ENCODE results near the gene FRMD4A.

FRMD4A gene

GRCh38 chr10:13882119-13882711 is 448.5 kb downstream of the FRMD4A start:
- Histone ChIP-seq H3K4me1 (ENCODE audit: control insufficient read depth in 1 of 2, insufficient read depth in 2 of 2, low read length in 2 of 2) (peaks cover 0 to 46% of the 10 kb centered on the region in 2 donors), H3K4me3 (ENCODE audit: low read depth in 1 of 2, low read length in 2 of 2) (no peak overlapping the region), H3K36me3 (ENCODE audit: control insufficient read depth in 1 of 2, insufficient read depth in 2 of 2, low read length in 2 of 2) (no peaks in the 10 kb centered on the region), H3K27ac (ENCODE audit: low read length) (peak overlapping the region; percentile 10), H3K9me3 (ENCODE audit: control insufficient read depth in 1 of 2, low read length in 2 of 2) (no peaks in the 10 kb centered on the region), H3K27me3 (ENCODE audit: low read depth, low read length) (no peaks in the 10 kb centered on the region)

DNA sequence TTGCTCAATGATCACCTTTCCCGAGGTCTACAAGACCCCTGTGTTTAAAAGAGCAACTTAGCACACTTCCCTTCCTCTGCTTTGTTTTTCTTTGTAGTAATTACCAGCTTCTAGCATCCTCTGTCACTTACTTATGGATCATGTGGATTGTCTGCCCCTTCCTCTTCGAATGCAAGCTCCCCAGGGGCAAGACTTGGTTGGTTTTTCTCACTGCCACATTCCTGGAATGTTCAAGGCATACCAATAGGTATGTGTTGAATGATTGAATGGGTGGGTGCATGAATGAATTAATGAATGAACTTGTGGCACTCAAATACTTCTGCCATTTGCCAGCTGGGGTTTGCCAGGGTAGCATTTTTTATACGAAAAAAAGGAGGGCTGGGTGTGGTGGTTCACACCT is 450.0 kb downstream of the FRMD4A start:
- no peaks in the 10 kb centered on the region for H3K9me3 ChIP-seq (ENCODE audit: control insufficient read depth in 1 of 2, low read length in 2 of 2)
- H3K27me3 ChIP-seq (ENCODE audit: low read depth, low read length) = no peaks in the 10 kb centered on the region
- H3K4me3 ChIP-seq (ENCODE audit: low read depth in 1 of 2, low read length in 2 of 2) = no peak overlapping the region
- H3K27ac ChIP-seq (ENCODE audit: low read length) = no peak overlapping the region
- H3K4me1 ChIP-seq (ENCODE audit: control insufficient read depth in 1 of 2, insufficient read depth in 2 of 2, low read length in 2 of 2) = peaks cover 0 to 34% of the 10 kb centered on the region in 2 donors
- no peaks in the 10 kb centered on the region for H3K36me3 ChIP-seq (ENCODE audit: control insufficient read depth in 1 of 2, insufficient read depth in 2 of 2, low read length in 2 of 2)

GRCh38 chr10:13877154-13877909 is 453.4 kb downstream of the FRMD4A start:
- no peak overlapping the region for H3K27ac ChIP-seq (ENCODE audit: low read length)
- no peaks in the 10 kb centered on the region for H3K27me3 ChIP-seq (ENCODE audit: low read depth, low read length)

DNA sequence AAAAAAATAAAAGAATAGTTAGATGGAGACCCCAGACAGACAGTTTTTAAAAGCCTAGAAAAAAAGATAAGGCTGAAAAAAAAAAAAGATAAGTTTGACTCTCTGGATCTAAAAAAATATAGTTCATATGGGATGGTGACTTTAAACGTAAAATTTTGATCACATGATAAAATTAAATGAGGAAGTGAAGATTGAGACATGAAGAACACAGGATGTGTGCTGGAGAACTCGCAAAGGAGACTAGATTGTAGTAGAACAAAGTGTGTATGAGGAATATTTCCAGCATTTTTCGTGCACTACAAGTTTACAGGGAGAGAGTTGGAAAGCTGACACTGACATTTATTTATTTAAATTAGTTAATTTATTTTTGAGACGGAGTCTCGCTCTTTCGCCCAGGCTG is 457.5 kb downstream of the FRMD4A start:
- H3K9me3 ChIP-seq (ENCODE audit: control insufficient read depth in 1 of 2, low read length in 2 of 2) = no peaks in the 10 kb centered on the region

More at GRCh38 chr10:13877154-13877909, 453.4 kb downstream of the FRMD4A start:
- no peak overlapping the region for H3K4me3 ChIP-seq (ENCODE audit: low read depth in 1 of 2, low read length in 2 of 2)
- H3K9me3 ChIP-seq (ENCODE audit: control insufficient read depth in 1 of 2, low read length in 2 of 2) = no peaks in the 10 kb centered on the region
- no peaks in the 10 kb centered on the region for H3K36me3 ChIP-seq (ENCODE audit: control insufficient read depth in 1 of 2, insufficient read depth in 2 of 2, low read length in 2 of 2)
- H3K4me1 ChIP-seq (ENCODE audit: control insufficient read depth in 1 of 2, insufficient read depth in 2 of 2, low read length in 2 of 2) = peaks cover 0 to 23% of the 10 kb centered on the region in 2 donors

DNA sequence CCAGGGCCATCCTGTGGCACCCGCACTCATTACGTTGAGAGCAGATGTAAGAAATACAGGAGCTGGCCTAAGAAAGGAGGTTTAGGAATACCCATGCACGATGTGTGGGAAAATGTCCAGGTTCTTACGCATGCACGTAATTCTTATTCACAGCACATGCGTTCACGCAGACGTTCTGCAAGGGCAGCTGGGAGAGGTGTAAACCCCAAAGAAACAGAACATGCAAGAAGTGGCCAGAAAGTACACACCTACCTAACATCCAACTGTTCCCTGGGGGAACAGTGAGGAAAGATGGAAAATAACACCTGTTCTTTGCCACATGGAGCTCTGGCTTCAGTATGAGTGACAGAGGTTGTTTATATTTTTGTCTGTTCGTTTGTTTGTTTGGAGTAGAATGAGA is 458.3 kb downstream of the FRMD4A start:
- H3K9me3 ChIP-seq (ENCODE audit: control insufficient read depth in 1 of 2, low read length in 2 of 2) = no peaks in the 10 kb centered on the region
- H3K27ac ChIP-seq (ENCODE audit: low read length) = no peak overlapping the region
- H3K27me3 ChIP-seq (ENCODE audit: low read depth, low read length) = no peaks in the 10 kb centered on the region
- H3K36me3 ChIP-seq (ENCODE audit: control insufficient read depth in 1 of 2, insufficient read depth in 2 of 2, low read length in 2 of 2) = no peaks in the 10 kb centered on the region
- H3K4me1 ChIP-seq (ENCODE audit: control insufficient read depth in 1 of 2, insufficient read depth in 2 of 2, low read length in 2 of 2) = peaks cover 0 to 14% of the 10 kb centered on the region in 2 donors
- H3K4me3 ChIP-seq (ENCODE audit: low read depth in 1 of 2, low read length in 2 of 2) = no peak overlapping the region

More for the DNA sequence above, 457.5 kb downstream of the FRMD4A start:
- Histone ChIP-seq H3K4me1 (ENCODE audit: control insufficient read depth in 1 of 2, insufficient read depth in 2 of 2, low read length in 2 of 2) (peaks cover 0 to 22% of the 10 kb centered on the region in 2 donors), H3K27me3 (ENCODE audit: low read depth, low read length) (no peaks in the 10 kb centered on the region), H3K27ac (ENCODE audit: low read length) (no peak overlapping the region), H3K4me3 (ENCODE audit: low read depth in 1 of 2, low read length in 2 of 2) (no peak overlapping the region), H3K36me3 (ENCODE audit: control insufficient read depth in 1 of 2, insufficient read depth in 2 of 2, low read length in 2 of 2) (no peaks in the 10 kb centered on the region)

DNA sequence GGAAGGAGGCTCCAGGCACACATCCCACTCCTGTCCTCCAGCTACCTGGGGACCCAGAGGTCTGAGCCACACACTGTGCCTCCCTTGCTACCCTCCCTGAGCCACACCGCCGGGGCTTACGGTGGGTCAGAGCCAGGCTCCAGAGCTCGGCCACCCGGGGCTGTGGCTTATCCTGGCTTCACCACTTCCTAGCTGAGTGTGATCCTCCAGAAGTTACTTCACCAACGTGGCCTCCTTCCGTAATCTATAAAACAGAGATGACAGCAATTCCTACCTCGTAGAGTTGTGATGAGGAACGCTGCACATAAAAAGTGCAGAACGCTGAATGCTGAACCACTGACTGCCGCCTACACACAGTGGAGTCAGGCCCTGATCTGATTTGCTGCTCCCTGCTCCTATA is 458.9 kb downstream of the FRMD4A start:
- Histone ChIP-seq H3K36me3 (ENCODE audit: control insufficient read depth in 1 of 2, insufficient read depth in 2 of 2, low read length in 2 of 2) (no peaks in the 10 kb centered on the region), H3K4me1 (ENCODE audit: control insufficient read depth in 1 of 2, insufficient read depth in 2 of 2, low read length in 2 of 2) (peaks cover 0 to 11% of the 10 kb centered on the region in 2 donors), H3K4me3 (ENCODE audit: low read depth in 1 of 2, low read length in 2 of 2) (no peak overlapping the region), H3K27ac (ENCODE audit: low read length) (no peak overlapping the region), H3K27me3 (ENCODE audit: low read depth, low read length) (no peaks in the 10 kb centered on the region), H3K9me3 (ENCODE audit: control insufficient read depth in 1 of 2, low read length in 2 of 2) (no peaks in the 10 kb centered on the region)

GRCh38 chr10:13871011-13871410 is 459.7 kb downstream of the FRMD4A start:
- H3K36me3 ChIP-seq (ENCODE audit: control insufficient read depth in 1 of 2, insufficient read depth in 2 of 2, low read length in 2 of 2) = no peaks in the 10 kb centered on the region
- H3K9me3 ChIP-seq (ENCODE audit: control insufficient read depth in 1 of 2, low read length in 2 of 2) = no peaks in the 10 kb centered on the region
- H3K27me3 ChIP-seq (ENCODE audit: low read depth, low read length) = no peaks in the 10 kb centered on the region
- H3K4me1 ChIP-seq (ENCODE audit: control insufficient read depth in 1 of 2, insufficient read depth in 2 of 2, low read length in 2 of 2) = peaks cover 0 to 11% of the 10 kb centered on the region in 2 donors
- H3K27ac ChIP-seq (ENCODE audit: low read length) = no peak overlapping the region
- no peak overlapping the region for H3K4me3 ChIP-seq (ENCODE audit: low read depth in 1 of 2, low read length in 2 of 2)

GRCh38 chr10:13869295-13869664 is 461.4 kb downstream of the FRMD4A start:
- Histone ChIP-seq H3K4me1 (ENCODE audit: control insufficient read depth in 1 of 2, insufficient read depth in 2 of 2, low read length in 2 of 2) (peaks cover 0 to 3% of the 10 kb centered on the region in 2 donors), H3K27me3 (ENCODE audit: low read depth, low read length) (no peaks in the 10 kb centered on the region), H3K9me3 (ENCODE audit: control insufficient read depth in 1 of 2, low read length in 2 of 2) (no peaks in the 10 kb centered on the region), H3K36me3 (ENCODE audit: control insufficient read depth in 1 of 2, insufficient read depth in 2 of 2, low read length in 2 of 2) (no peaks in the 10 kb centered on the region), H3K27ac (ENCODE audit: low read length) (no peak overlapping the region), H3K4me3 (ENCODE audit: low read depth in 1 of 2, low read length in 2 of 2) (no peak overlapping the region)

DNA sequence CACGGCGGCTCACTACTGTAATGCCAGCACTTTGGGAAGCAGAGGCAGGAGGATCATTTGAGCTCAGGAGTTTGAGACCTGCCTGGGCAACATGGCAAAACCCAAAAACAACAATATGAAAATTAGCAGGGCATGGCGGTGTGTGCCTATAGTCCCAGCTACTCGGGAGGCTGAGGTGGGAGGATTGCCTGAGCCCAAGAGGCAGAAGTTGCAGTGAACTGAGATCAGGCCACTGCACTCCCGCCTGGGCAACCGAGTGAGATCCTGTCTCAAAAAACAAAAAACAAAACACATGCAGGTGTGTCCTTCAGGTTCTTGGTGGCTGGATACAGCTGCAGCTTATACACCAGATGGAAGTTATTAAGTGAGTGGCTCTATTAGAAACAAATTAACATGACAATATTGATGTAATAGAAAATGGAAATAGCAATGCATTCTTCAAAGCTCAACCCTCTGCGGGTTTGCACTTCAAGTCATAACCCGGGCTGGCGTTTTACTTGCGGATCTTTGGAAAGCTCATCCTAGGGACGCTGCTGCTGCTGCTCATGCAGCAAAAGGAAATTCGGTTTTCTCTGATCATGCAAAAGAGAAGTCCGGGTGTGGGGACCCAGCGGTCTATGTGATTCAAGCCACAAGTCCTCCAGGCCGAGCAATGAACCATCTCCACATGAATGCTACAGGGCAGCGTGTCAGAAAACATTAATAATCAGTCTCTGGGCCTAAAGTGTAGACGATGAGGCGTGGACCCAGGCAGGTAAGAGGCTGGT is 462.0 kb downstream of the FRMD4A start:
- no peaks in the 10 kb centered on the region for H3K27me3 ChIP-seq (ENCODE audit: low read depth, low read length)
- no peaks in the 10 kb centered on the region for H3K36me3 ChIP-seq (ENCODE audit: control insufficient read depth in 1 of 2, insufficient read depth in 2 of 2, low read length in 2 of 2)
- no peak overlapping the region for H3K4me3 ChIP-seq (ENCODE audit: low read depth in 1 of 2, low read length in 2 of 2)
- no peaks in the 10 kb centered on the region for H3K9me3 ChIP-seq (ENCODE audit: control insufficient read depth in 1 of 2, low read length in 2 of 2)
- H3K4me1 ChIP-seq (ENCODE audit: control insufficient read depth in 1 of 2, insufficient read depth in 2 of 2, low read length in 2 of 2) = peaks cover 0 to 3% of the 10 kb centered on the region in 2 donors
- no peak overlapping the region for H3K27ac ChIP-seq (ENCODE audit: low read length)

- Histone ChIP-seq H3K27me3 (ENCODE audit: low read depth, low read length) (no peaks in the 10 kb centered on the region), H3K36me3 (ENCODE audit: control insufficient read depth in 1 of 2, insufficient read depth in 2 of 2, low read length in 2 of 2) (no peaks in the 10 kb centered on the region), H3K27ac (ENCODE audit: low read length) (no peak overlapping the region), H3K9me3 (ENCODE audit: control insufficient read depth in 1 of 2, low read length in 2 of 2) (no peaks in the 10 kb centered on the region), H3K4me3 (ENCODE audit: low read depth in 1 of 2, low read length in 2 of 2) (no peak overlapping the region), H3K4me1 (ENCODE audit: control insufficient read depth in 1 of 2, insufficient read depth in 2 of 2, low read length in 2 of 2) (peaks cover 0 to 3% of the 10 kb centered on the region in 2 donors)
These were observed 462.9 kb downstream of the FRMD4A start for GRCh38 chr10:13867822-13868221.

DNA sequence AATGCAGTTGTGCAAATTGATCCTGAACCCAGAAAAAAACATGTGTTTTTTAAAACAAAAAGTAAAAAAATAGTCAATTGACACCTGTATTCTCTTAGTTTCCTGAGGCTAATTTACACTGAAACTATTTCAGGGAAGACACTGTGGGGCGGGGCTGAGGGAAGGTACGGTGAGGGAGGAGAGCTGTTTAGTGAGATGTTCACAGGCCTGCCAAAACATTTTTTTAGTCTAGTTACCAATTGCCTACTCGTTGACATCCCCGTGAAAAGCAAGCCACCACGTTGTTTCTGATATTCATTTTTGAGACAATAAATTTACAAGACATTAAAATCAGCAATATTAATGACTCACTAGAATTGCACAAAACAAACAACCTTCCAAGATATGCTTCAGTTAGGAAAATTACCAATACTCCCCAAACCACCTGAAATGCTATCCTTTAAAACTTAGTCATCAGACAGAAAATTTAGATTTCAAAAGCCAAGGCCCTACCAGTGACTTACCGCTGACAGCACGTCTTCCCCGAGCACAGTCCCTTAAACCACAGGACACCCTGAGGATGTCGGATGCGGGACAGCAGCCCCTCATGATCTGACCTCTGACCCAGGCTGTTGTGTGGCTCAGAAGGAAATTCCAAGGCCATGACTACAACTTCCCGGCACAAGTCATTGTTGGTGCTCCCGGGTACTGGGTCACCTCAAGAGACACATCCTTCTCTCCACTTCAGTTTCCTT is 464.8 kb downstream of the FRMD4A start:
- no peaks in the 10 kb centered on the region for H3K27me3 ChIP-seq (ENCODE audit: low read depth, low read length)
- H3K36me3 ChIP-seq (ENCODE audit: control insufficient read depth in 1 of 2, insufficient read depth in 2 of 2, low read length in 2 of 2) = no peaks in the 10 kb centered on the region
- H3K27ac ChIP-seq (ENCODE audit: low read length) = no peak overlapping the region
- H3K4me1 ChIP-seq (ENCODE audit: control insufficient read depth in 1 of 2, insufficient read depth in 2 of 2, low read length in 2 of 2) = no peaks in the 10 kb centered on the region
- H3K9me3 ChIP-seq (ENCODE audit: control insufficient read depth in 1 of 2, low read length in 2 of 2) = no peaks in the 10 kb centered on the region
- no peak overlapping the region for H3K4me3 ChIP-seq (ENCODE audit: low read depth in 1 of 2, low read length in 2 of 2)
